Stimulated activated CD8-positive, alpha-beta memory T cell treated with anti-CD3 and anti-CD28 coated beads, Interleukin-4, amount 100 ng/mL, for 4 hours (primary cell): ENCODE measurements around the gene EPB41L2.
"Not testable (repeated sequence)": the region's sequence is repeated elsewhere in the genome, so short reads cannot be mapped to it uniquely, and the experiment has no call there.

Source experiments
- DNase-seq, 2 donors: peaks; one replicate each; pipeline ENCODE4 v3.0.0-alpha.2; 2020; ENCODE audit warnings: low read depth in 2 of 2, low spot score in 1 of 2

EPB41L2 gene

DNA sequence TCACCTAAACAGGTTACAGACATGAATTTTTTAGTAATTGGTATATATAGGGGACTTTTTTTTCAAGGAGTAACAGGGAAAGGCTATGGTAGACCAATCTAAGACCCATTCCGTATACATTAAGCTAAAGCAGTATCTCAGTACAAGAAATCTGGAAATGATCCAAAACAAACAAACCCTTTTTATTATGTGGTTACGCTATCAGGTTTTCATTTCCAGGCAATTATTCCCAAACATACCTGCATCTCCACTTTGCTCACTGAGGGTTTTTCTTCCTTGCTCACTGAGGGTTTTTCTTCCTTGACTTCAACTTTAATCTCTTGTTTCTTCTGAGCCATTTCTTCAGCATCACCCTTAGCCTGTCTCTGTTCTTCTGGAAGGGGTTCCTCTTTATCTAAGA lies 107.3 kb downstream of the EPB41L2 start:
- no peak for DNase-seq

DNA sequence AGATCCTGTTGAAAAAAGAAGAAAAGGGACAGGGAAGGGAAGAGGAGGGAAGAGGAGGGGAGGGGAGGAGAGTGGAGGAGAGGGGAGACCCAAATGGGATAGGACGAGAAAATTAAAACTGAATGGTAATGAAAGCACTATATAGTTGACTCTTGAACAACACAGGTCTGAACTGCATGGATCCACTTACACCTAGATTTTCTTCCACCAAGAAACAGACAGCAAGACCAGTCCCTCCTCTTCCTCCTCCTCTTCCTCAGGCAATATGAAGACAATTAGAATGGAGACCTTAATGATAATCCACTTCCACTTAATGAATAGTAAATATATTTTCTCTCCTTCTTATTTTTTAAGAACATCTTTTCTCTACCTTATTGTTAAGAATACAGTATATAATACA lies 113.5 kb downstream of the EPB41L2 start:
- no peak for DNase-seq

DNA sequence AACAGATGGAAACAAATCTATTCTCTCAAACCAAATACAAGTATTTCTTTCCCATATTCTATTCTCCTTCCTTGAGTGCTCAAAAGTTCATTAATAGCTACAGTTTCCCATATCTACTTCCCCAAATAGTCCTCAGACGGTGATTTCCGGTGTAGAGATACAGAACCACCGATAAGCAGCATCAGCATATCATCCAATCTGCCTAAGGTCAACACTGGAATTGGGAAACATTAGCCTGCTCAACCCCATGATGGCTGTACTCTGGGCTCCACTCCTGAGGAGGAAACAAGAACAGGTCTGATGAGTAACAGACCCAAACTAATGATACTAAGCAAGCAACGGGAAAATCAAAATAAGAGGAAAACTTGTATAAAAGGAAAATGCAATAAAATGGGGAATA lies 115.6 kb downstream of the EPB41L2 start:
- DNase-seq, result no peak

DNA sequence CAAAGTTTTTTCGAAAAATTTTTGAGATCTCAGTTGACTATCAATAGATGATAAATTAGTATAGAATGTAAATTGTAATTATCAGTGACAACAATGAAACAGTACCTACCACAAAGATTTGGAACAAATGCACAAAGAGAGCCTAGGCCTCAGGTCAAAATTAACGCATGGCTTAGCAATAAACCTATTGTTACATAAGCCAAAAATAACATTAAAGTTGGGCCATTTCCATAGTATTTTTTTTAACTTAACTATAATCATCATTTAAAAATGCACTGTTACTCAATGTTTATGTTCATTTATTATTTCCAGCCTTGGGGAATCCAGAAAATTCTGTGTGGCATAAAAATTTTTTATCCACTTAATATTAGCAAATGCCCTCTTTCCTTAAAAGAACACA lies 117.0 kb downstream of the EPB41L2 start:
- no peak for DNase-seq

DNA sequence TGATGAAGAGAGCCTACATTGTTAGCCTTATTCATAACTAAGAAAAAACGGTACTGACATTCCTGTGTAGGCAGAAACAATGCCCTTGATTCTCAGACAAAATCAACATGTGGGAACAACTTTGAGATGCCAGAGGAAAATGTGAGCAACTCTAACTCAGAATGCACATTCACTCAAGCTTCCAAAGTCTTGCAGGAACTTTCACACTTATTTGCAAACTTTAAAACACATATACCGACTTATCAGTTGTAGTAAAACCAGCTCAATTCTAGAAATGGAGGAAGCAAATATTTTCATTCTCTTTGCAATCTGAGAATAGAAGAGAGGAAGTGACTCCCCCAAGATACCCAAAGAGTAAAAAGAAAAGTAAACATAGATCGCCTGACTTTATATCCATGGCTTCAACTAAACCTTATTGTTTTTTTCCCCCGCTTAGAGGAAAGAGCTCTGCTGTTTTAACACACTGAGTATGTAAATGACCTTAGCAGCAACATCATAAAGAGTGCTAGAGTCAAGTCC lies 117.6 kb downstream of the EPB41L2 start:
- DNase-seq, result no peak

DNA sequence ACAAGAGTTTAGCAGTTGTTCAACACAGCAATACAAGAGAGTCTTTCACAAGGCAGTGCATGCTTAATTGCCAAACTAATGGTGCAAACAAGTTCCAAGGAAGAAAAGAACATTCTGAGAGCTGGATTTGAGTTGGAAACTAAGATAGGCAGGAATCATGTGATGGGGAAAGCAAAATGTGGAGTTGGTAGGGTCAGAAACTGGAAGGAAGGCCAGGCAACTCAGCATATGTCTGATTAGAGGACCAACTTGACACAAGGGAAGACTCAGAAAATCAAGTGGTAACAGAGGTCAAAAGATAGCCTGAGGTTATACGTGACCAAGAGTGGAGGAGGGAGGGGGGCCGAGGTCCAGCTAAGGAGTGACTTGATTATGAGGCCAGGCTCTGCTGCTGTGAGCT lies 118.6 kb downstream of the EPB41L2 start:
- DNase-seq, result no peak

DNA sequence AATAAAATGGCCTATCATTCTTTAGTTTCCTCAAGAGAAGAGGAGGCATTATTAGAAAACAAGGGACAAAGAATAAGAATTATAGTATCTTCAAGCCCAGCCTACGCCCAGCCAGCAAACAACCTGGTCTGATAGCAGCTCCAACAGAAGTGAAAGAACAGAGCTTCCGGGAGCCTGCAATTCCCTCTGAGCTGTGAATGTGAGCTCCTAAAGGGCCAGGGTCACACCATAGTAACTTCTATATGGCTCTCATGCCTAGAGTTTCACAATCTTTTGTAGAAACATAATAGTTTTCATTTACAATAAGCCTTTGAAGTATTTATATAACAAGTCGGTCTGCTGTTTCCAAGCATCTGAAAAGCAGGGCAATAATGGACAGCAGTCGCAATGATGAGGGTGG lies 119.3 kb downstream of the EPB41L2 start:
- no peak for DNase-seq

DNA sequence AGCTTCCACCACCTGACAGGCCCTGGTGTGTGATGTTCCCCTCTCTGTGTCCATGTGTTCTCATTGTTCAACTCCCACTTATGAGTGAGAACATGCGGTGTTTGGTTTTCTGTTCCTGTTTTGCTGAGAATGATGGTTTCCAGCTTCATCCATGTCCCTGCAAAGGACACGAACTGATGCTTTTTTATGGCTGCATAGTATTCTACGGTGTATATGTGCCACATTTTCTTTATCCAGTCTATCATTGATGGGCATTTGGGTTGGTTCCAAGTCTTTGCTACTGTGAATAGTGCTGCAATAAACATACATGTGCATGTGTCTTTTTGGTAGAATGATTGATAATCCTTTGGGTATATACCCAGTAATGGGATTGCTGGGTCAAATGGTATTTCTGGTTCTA lies 120.3 kb downstream of the EPB41L2 start:
- not testable (repeated sequence) for DNase-seq

DNA sequence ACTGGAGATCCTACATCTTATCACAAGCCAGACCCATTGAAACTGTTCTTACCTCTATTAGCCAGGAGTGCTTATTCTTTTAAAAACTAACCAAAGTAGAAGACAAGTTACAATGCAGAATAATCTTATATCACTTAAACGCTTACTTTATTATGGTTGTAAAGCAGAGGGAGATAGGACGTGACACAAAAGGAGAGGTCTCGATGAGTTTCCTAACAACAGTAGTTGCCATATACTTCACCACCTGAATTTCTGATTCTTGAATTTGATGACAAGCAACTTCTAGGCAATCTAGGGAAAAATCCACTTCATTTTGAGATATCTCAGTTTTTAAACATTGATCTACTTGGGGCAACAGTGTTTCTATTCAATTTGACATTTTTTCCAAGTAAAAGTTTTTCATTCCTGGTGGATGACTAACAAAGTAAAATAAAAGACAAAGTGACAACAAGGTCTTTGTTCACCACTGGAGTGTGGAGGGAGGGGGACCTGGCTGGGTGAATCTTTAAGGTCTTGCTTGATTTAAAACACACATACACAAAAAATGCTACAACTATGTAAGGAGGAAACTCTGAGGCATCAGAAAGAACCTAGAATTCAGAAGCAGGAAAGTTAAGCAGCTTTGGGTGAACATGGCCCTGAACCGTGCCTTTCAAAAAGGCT lies 125.0 kb downstream of the EPB41L2 start:
- DNase-seq, result no peak

DNA sequence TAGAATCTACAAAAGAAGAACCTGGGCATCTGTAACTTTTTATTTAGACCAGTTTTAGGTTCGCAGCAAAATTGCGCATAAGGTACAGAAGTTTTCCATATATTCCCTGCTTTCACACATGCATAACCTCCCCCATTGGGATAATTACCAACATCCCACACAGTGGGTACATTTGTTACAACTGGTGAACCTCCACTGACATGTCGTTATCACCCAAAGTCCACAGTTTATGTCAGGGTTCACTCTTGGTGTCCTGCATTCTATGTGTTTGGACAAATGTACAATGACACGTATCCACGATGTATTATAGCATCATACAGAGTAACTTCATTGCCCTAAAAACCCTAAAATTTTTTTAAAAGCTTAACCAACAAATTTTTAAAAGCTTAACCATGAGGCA lies 126.1 kb downstream of the EPB41L2 start:
- DNase-seq, result no peak

DNA sequence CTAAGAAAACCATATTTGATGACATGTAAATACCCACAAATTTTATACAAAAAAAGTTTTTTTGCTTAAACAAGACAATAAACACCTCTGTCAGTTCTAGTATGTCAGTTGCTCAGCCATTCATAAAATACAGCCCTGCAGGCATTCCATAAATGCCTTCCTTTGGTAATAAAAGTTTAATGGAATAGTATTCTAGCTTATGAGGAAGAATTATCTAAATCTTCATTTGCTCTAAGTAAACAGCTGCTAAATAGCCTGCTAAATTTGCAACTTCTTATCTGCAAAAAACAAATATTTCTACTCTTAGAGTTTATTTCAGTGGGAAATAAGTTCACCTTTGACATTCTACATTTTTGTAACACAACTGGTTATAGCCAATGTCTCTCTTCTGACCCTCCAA lies 127.1 kb downstream of the EPB41L2 start:
- DNase-seq, result no peak

DNA sequence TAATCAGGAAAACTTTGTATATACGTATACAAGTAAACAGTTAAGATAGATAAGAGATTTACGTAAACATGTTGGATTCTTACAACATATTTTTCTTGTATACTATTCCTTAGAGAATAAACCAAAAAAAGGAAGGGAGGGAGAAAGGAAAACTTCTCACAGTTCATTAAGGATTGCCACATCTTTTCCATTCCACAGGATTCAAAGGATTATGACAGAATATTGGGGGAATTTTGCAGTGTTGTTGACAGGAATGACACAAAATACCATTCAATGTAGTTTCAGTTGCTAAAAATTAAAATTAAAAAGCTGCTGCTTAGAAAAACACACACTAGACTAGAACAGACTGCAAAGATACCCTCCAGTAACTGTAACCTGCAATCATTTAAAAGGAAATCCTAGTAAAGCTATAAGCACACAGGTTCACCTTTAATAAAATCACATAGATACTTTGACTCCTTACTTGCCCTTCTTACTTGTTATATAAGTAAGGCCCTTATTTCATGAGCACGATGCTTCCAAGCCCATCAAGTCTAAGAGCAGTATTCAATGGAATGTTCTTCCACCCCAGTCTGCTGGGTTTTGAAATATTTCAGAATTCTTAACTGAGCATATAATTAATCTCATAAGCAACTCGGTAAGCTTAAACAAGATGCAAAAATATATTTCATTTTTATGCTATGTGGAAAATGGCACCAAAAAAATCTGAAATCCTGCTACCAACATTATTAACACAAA lies 128.0 kb downstream of the EPB41L2 start:
- no peak for DNase-seq

DNA sequence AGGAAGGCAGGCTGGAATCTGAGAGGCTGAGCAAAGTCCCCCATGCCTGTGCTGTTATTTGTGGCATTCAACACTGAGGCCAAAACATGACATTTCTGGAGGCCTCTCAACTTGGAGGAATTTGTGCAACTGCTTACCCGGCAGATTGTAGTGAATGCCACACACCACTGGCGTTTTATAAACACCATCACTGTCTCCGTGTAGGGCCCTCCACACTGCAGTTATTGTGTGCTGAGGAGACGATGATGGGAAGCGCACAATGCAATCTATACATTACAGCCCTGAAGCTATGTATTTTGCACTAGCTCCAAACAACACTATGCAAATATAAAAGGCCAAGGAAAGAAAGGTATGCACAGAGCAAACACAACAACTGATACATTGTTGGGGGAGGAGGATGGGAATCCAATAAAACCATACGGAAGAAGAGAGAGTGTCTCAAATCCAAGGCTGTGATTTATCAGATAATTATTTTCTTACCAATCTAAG lies 129.3 kb downstream of the EPB41L2 start:
- no peak for DNase-seq

DNA sequence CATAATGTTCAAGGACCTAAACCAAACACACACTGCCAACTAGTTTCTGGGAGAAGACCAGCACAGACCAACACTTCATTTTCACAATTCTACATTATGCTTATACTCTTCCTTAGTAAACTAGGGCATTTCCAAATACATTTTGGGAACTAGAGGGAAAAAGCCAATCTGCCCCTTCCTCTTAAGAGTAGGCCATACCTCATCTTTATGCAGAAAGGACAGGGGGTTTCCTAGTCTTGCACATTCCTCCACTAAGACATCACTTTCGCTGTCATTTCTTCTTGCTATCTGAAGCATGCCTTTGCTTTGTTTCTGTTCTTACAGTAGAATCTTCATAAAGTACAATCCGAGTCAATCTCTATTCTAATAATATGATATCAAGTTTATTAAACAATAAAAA lies 130.1 kb downstream of the EPB41L2 start:
- DNase-seq, result no peak

DNA sequence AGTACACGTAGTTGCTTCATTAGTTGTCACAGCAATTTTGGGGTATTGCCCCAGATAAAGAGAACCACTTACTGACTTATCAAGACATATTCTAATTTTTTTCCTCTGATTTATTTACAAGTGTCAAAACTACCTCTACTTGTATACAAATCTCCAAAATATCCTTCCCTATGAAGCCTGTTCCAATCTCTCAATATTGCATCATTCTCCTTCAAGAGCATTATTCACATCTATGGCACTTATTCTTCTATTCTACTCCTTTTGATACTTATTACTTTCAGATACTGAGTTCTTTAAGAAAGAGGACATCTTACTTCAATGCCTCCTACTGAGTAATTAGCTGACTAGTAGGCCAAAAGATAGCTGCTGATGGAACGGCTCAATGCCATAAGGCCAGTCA lies 130.6 kb downstream of the EPB41L2 start:
- no peak for DNase-seq

DNA sequence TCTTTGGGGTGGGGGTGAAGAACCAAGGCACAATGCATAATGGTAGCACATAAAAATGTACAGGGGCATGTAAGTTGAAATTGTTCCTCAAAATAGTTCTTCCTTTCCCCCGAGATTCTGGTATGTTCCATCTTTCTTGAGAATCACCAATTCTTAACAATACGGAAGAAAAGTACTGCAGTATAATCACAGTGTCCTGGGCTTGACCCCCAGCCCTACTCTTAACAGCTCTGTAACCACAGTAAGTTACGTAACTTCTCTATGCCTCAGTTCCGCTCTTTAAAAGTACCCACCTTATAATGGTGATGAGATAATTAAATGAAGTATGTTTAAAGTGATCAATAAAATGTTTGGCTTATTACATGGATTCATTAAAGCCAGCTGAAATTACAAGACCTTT lies 131.4 kb downstream of the EPB41L2 start:
- no peak for DNase-seq

DNA sequence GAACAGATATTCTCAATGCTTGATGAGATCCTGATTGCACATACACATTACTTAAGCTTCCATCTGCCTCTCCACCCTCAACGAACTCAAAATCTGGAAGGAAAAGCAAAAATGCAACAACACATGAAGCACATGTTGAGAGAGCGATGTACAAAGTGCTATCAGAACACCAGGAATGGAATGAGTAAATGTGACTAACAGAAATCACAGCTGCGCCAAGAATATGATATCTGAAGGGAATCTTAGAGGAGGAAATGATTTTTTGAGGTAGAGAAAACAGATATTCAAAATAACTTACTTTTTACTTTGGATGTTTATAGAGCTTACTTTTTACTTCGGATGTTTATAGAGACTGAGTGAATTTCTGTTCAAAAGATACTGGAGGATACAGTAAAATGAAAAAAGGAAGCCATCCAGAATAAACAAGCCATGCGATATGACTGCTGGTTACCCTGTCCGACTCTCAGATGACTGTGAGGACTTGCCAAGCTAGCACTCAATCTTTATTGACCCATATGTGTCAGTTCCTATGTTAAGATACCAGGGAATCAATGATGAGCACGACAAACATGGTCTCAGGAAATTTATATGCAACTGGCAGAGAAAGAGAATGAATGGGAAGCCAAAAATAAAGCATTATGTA lies 133.9 kb downstream of the EPB41L2 start:
- no peak for DNase-seq

DNA sequence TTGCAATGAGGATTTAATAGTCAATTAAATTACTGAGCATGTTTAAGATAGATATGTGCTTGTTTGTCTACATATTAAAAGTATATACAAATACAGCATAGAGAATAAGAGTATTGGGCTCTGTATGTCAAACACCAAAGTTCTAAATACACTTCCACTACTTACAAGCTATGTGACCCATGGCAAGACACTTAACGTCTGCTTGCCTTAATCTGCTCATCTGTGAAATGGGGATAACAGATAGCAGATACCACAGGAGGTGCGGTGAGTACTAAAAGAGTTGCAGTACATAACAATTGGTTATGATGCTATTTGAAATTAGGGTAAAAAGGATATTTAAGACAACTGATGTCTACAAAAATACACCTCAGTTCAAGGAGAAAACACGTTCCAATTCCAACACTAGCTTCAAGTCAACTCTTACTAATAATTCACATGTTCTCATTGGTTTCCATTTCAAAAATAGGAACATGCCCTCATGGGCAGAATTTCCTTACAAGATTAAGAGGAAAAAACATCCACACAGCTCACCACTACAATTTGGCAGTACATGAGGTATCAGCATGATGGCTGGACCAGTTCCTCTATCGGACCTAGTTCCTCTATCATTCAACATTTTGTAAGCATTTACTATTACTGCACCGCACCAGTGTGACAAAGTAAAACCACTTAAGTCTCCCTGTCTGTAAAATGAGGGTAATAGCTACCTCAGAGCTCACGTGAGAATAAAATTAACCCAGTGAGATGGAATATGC lies 134.7 kb downstream of the EPB41L2 start:
- no peak for DNase-seq

DNA sequence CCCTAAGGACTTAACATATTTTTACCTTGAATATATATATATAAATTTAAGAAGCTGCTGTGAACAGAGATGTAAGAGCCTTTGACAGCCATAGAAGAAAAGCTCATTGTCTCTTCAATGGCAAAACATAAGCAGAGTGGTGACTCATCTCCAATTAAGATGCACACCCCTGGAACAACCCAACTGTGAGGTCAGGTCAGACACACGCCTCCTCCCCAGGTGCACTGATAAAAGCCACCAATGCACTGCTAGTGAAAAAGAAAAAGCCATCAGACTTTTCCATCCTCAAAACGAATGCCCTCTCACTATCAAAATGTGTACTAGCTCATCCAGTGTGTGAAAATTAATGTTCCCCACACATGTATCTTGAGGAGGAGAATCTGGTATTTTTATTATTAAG lies 135.7 kb downstream of the EPB41L2 start:
- no peak for DNase-seq

DNA sequence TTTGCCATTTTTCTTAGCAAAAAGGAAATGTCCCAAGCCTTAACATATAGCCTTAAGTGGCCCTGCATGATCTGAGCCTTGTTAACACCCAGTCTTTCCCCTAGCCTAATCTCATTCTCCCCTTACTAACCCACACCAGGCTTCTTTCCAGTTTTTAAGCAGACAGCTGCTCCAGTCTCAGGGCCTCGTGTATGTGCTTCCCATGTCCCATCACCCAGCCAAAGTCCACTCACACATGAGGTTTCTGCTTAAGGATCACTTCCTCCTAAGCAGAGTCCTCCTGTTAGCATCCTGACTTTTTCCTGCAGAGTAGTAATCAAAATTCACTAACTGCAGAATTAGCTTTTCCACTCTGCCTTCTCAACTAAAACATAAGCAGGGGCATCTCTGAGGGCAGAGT lies 139.7 kb downstream of the EPB41L2 start:
- no peak for DNase-seq

DNA sequence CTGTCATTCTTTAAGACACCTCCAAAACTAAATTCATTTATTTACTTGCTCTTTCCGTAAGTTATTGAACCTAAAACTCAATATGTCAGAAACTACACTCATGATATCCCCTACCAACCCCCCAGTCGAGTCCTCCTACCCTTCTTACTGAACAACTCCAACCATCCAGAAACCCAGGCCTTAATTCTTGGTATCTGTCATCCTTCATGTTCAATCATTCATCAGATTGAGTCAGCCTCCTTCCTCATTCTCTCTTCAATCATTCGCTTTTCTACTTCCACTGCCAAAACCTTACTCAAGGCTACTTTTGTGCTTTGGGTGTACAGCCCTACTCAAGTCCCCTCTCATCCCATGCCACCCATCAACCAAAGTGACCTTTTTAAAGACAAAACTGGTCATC lies 140.1 kb downstream of the EPB41L2 start:
- DNase-seq, result no peak
